22Rv1 (cell line): ENCODE results near the gene CCL8.

ENCODE experiments used
- H3K27ac ChIP-seq: fragments of 450-650 bp; 2 replicates; pipeline ENCODE4 v1.5.1; 2017
- ZFX ChIP-seq: fragments of 450-650 bp; IDR thresholded peaks from 2 replicates; pipeline ENCODE4 v1.6.1; 2017; ENCODE audit warnings: antibody characterized with exemption, borderline replicate concordance
- TF ChIP-seq, protein P1 (sequence below): fragments of 450-650 bp; IDR thresholded peaks from 2 replicates; pipeline ENCODE4 v1.5.1; 2017; ENCODE audit warnings: mild to moderate bottlenecking

The CCL8 gene

DNA sequence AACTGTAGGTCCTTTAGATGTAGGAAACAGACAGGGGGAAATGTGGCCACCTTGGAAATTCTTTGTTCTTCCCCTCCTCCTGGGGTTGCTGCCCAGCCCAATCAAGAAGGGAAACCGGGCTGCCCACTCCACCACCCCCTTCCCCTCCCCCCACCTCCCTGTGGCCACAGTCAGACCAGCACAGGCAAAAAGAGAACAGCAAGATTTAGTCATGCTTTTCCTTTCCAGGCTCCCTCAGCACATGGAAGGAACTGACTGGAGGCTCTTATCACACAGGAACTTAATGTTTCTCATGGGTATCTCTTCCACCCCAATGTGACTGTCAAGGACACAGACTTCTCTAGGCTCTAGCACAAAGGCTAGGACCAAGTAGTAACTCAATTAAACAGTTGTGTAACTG, 46.8 kb downstream of the CCL8 start:
- TF ChIP-seq, protein P1, sequence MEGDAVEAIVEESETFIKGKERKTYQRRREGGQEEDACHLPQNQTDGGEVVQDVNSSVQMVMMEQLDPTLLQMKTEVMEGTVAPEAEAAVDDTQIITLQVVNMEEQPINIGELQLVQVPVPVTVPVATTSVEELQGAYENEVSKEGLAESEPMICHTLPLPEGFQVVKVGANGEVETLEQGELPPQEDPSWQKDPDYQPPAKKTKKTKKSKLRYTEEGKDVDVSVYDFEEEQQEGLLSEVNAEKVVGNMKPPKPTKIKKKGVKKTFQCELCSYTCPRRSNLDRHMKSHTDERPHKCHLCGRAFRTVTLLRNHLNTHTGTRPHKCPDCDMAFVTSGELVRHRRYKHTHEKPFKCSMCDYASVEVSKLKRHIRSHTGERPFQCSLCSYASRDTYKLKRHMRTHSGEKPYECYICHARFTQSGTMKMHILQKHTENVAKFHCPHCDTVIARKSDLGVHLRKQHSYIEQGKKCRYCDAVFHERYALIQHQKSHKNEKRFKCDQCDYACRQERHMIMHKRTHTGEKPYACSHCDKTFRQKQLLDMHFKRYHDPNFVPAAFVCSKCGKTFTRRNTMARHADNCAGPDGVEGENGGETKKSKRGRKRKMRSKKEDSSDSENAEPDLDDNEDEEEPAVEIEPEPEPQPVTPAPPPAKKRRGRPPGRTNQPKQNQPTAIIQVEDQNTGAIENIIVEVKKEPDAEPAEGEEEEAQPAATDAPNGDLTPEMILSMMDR = no peak
- no peak for TF ChIP-seq ZFX
- no peak overlapping the region for H3K27ac ChIP-seq

DNA sequence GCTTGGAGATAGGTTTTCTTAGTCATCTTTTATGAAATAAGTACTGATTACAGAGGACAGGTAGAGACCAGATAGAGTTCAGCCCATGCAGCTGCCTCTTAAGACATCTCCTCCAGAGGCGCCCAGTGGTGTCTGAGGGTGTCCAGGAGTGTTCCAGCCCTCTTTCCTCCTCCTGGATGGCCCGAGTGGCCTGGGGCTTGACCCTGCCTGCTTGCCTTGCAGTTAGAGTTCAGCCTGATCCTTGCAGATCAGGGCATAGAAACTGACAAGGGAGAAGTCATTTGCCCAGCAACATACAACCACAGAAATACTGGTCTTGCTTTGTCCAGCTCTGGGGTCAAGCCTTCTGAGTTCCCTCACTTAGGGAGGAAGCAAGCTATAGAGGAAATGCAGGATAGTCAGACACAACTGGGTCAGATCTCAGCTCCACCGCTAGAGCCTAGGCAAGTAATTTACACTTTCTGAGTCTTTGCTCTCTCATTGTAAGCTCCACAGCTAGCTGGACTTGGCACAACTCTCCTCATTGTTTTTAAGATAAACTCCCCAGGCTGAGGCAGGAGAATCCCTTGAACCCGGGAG, 47.4 kb downstream of the CCL8 start:
- TF ChIP-seq ZFX = no peak
- TF ChIP-seq, protein P1 = no peak

DNA sequence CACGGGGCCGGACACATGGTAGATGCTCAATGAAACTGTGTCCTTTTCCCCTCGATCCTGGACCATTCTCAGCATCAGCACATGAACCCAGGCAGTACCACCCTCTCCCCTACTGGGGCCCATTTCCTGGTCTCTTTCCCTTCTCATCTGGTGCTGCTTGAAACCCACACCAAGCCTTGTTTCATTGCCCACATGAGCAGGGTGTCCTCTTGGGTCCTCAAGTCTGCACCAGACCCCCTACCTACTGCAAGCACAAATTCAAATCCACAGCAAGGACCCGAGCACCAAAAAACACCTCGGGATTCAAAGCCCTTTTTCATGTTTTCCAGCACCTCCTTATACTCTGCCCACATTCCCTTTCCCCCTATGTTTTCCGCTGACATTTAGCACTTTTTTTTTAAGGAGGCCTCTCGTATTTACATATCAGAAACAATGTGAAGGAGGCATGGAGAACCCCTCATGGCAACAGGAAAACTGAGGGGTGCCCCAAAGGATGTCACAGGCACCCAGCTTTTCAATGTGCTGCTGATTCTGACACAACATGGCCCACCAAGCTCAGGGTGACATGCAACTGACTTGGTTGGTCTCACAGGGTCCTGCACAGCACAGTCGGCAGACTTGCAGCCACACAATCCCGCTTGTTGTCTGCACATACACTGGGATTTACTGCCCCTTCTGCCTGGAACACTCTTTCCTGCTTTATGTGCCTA, 48.4 kb downstream of the CCL8 start:
- H3K27ac ChIP-seq = no peak overlapping the region
- TF ChIP-seq ZFX = no peak
- TF ChIP-seq, protein P1 = no peak

More for the DNA sequence above, 47.4 kb downstream of the CCL8 start:
- H3K27ac ChIP-seq = no peak overlapping the region

DNA sequence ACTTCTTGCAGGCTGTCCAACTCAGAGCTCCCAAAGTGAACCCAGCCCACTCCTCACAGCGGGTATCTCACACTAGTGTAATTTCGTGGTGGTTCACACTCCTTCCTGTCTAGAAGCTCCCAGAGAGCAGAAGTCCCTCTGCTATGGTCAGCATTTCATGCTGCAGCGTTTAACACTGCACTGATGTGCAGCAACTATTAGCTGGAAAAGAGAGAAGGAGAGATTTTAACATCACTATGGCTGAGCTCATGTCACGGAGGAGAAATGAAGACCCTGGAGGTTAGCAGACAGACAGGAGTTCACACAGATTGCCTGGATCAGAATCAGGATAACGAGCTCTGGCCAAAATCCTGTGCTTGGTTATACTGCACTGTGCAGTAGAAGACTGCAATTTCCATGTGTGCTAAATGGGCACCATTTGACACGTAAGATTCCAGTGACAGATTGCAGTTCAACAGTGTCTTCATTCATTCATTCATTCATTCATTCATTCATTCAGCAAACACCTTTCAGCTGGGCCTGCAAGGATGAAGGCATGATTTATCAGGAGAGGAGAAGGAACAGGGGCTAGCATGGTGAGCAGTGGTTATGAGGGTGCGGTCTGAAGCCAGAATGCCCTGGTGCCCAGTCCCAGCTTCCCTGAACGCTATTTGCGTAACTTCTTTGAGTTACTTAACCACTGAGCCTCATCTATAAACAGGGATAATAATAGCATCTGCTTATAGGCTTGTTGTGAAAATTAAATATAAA, 49.1 kb downstream of the CCL8 start:
- no peak overlapping the region for H3K27ac ChIP-seq
- TF ChIP-seq, protein P1 = no peak
- no peak for TF ChIP-seq ZFX

DNA sequence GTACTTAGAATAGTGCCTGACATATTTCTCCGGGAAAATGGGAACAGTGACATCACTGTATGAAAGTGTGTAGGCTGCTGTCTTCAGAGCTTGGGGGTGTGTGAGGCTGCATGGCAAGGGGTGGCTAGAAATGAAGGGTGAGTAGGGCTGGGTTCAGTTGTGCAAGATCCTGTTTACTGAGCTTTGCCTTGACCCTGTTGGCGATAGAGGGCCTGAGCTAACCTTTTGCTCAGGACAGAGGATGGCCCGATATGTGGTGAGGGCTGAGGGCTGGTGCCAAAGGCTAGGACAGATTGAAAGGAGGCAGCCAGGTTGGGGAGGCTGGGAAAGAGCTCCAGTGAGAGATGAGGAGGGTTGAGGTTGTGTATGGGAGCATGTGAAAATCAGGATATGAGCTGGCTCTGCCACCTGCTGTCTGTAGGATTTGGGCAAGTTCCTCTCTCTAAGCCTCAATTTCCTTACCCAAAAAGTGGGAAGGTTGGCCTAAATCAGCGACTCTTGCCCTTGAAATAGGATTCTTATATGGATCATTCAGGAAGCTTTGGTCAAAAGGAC, 49.8 kb downstream of the CCL8 start:
- H3K27ac ChIP-seq = no peak overlapping the region
- TF ChIP-seq, protein P1 = no peak
- no peak for TF ChIP-seq ZFX

DNA sequence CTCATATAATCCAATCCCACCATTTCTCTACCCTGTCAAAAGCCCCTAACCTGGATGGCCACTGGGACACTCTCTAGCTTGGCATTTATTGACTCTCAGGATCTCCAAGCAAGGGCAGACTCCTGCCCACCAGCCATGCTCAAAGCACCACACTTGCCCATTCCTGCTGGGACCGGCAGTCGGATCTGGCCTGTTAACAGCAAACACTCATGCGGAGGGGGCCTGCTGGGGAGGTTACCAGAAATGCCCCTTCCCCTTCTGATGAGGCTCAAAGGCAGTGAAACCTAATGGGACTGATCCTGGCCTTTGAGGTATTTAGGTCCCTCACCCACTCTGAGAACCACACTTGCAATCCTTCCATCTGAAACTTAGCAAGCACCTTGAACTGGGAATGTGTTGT, 50.3 kb downstream of the CCL8 start:
- H3K27ac ChIP-seq = no peak overlapping the region
- TF ChIP-seq, protein P1 = no peak
- no peak for TF ChIP-seq ZFX
